HUDEP-2 (cell line): ENCODE measurements around the gene OBSL1.
A peak's percentile ranks its signal among the peaks of the same experiment; 100 is the strongest.

ENCODE experiments used
- DNase-seq, 76 experiments: peaks; one replicate each; lab custom pipeline; 2025; ENCODE audit not compliant: unreplicated experiment in 76 of 76; lab: John Stamatoyannopoulos, UW

OBSL1 gene

GRCh38 chr2:219597552-219598307 is 26.4 kb upstream of the OBSL1 start, which contains the start of gene STK11IP:
STK11IP (plus strand) TSS chr2:219597857; CDS start chr2:219598120, 263 bp downstream.
- DNase-seq: peak in 75 of 76 experiments; percentile 14 to 97 (median 90)

GRCh38 chr2:219596954-219597551 is 25.7 kb upstream of the OBSL1 start:
- peak in 1 of 76 experiments; percentile 7 for DNase-seq

- peak in 41 of 76 experiments; percentile 1 to 73 (median 15) for DNase-seq
Observed at GRCh38 chr2:219595256-219595655, 23.9 kb upstream of the OBSL1 start.

GRCh38 chr2:219593154-219593553 is 21.8 kb upstream of the OBSL1 start:
- DNase-seq: no peak

- DNase-seq: no peak
Observed at GRCh38 chr2:219592736-219593135, 21.4 kb upstream of the OBSL1 start.

GRCh38 chr2:219591091-219591490 is 19.8 kb upstream of the OBSL1 start:
- no peak for DNase-seq

GRCh38 chr2:219581346-219581745 is 10.0 kb upstream of the OBSL1 start:
- DNase-seq: no peak

GRCh38 chr2:219578811-219579613 is 7.7 kb upstream of the OBSL1 start:
- no peak for DNase-seq

- DNase-seq: no peak
Observed at GRCh38 chr2:219576505-219577388, 5.4 kb upstream of the OBSL1 start.

GRCh38 chr2:219575566-219576504 is 4.5 kb upstream of the OBSL1 start:
- no peak for DNase-seq

- no peak for DNase-seq
Observed at GRCh38 chr2:219574484-219575311, 3.4 kb upstream of the OBSL1 start.

GRCh38 chr2:219573166-219573565 is 1.8 kb upstream of the OBSL1 start:
- no peak for DNase-seq

GRCh38 chr2:219572237-219573001 is 1.1 kb upstream of the OBSL1 start, which contains the start of gene INHA:
INHA (plus strand) TSS chr2:219572310; CDS start chr2:219572375, 65 bp downstream.
- no peak for DNase-seq

GRCh38 chr2:219570924-219571310 is 422 bp downstream of the OBSL1 start:
- DNase-seq: no peak

- DNase-seq: no peak
Observed at GRCh38 chr2:219570194-219570923, 980 bp downstream of the OBSL1 start.

- DNase-seq: no peak
Observed at GRCh38 chr2:219569635-219570034, 1.7 kb downstream of the OBSL1 start.

GRCh38 chr2:219569041-219569440 is 2.3 kb downstream of the OBSL1 start:
- DNase-seq: no peak
